Measurements from ENCODE around the gene RPTOR.
A peak's percentile ranks its signal among the peaks of the same experiment; 100 is the strongest.

RPTOR gene

DNA sequence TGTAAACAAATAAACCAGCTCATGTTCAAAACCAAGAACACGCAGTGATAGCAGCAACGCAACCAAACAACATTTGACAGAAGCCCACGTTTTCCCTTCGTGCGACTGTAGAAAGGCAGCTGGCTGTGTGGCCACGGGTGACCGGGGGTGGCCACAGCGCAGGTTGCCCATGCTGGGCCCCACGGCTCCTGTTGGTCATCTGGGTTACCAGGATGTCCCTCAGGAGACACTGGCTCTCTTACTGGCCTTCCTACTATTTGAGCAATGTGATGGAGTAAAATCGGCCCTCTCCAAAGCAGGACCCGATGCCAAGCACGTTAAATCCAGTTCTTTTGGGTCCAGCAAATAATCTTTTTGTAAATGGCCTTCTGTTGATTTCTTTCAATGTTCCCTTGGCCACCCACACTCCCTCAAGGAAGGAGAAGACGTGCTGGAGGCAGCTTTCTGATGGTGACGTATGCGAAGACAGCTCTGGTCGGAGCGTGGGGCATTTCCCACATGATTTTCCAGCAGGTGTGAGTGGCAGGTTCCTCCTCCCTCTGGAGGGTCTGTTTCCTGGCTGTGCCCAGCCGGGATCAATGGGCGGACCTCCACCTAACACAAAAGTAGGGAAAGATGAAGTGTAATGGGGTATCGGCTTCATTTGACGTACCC, 303.9 kb downstream of the RPTOR start:
- no peak for DNase-seq (ENCODE audit: low spot score)

DNA sequence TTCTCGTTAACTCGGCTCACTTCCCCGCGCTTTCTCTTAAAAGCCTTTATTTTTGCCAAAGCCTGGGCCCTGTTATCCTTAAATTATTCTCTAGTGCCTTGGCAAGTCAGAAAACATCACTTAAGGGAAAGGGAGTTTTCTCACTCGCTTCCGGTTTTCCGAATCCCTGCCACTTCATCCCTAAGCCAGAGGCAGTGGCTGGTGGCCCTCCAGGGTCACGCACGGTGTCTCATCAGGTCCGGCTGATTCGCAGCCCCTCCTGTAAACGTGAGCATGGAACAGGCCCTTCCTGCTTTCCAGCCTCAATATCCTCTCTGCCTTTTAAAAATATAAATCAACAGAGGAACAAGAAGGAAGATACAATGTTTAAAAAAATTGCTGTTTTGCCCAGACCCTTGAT, 304.5 kb downstream of the RPTOR start:
- no peak for DNase-seq (ENCODE audit: low spot score)

GRCh38 chr17:80850109-80850508, 305.5 kb downstream of the RPTOR start:
- no peak for DNase-seq (ENCODE audit: low spot score)

DNA sequence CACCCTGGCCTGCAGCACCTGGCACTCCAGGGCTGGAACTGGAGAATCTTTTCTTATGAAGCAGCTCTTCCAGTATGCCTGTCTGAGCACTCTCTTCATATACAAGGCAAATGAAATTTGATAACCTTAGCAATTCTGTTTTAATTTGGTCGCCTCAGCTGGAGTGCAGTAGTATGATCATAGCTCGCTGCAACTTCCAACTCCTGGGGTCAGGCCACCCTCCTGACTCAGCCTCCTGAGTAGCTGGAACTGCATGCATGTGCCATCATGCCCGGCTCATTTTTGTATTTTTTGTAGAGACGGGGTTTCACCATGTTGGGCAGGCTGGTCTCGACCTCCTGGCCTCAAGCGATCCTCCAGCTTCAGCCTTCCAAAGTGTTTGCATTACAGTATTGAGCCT, 306.2 kb downstream of the RPTOR start:
- DNase-seq (ENCODE audit: low spot score): no peak

- no peak for DNase-seq (ENCODE audit: low spot score)
These were observed 306.8 kb downstream of the RPTOR start for GRCh38 chr17:80851277-80851925.

DNA sequence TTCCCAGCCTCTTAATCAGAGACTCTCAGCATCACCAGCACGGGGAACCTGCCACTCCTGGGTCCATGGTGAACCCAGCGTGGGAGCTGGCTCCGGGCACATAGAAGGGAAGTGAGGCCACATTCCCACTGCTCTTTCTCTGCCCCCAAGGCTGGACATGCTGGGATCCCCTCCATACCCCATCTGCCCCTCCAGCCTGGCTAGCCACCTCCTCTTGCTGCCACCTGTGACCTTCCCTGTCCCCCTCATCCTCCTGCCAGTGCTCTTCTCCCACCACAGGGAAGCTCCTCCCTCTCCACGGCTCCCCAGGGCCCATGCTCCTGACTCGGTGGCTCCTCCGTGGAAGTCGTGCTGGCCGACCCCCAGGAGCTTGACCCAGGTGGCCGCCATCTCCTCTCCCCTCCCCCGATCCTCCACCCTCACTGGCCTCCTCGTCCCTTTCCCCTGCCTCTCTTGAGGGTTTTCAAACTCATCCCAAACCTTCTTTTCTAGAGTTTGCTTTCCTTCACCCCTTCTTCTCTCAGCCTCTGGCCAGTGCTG, 307.9 kb downstream of the RPTOR start:
- DNase-seq (ENCODE audit: low spot score): no peak

DNA sequence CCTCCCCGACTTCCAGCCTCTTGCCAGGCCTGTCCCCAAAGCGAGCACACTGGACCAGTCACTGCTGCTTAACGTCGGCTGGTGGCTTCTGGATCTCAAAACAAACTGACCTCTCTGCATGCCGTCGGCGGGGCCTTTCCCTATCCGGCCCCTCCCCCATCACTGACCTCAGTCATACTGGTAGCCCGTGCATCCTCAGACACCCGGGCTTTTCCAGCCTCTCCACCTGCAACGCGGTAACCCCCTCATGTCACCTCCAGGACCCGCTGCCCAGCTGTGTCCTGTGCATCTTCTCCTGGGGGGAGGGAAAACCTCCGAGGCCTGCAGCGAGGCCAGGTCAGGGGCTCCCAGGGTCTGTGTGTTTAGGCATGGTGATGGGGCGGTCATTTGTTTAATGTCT, 308.4 kb downstream of the RPTOR start:
- no peak for DNase-seq (ENCODE audit: low spot score)

GRCh38 chr17:80854220-80854619, 309.6 kb downstream of the RPTOR start:
- no peak for DNase-seq (ENCODE audit: low spot score)

DNA sequence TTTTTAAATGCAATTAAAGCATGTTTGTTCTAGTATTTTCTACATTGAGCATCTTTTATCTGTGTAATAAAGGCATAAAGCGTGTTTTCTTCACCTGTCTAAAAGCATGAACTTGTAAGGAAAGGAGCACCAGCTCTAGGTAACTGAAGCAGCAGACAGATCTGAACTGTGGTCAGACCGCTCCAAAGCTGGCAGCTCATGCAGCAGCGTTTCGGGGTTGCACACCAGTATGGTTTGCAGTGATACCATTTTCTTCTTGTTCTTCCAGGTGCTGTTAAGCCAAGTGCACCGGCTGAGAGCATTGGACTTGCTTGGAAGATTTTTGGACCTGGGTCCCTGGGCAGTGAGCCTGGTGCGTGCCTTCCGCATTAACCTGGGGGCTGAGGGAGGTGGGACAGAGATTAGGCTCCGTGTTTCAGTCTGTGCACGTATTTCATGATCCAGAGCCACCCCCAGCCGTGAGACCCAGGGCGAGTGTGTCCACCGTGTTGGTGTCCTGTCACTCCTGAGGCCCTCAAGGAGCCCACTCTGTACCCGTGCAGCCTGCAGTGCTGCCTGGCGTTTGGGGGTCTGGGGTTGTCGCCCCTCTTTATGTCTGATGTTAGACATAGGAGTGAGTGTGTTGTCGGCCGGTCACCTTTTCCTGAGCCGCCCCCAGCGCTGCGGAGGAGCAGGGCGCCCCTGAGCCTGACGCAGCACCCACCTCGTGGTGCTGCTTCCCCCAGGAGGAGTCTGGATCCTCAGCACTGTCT, 310.7 kb downstream of the RPTOR start:
- no peak for DNase-seq (ENCODE audit: low spot score)

DNA sequence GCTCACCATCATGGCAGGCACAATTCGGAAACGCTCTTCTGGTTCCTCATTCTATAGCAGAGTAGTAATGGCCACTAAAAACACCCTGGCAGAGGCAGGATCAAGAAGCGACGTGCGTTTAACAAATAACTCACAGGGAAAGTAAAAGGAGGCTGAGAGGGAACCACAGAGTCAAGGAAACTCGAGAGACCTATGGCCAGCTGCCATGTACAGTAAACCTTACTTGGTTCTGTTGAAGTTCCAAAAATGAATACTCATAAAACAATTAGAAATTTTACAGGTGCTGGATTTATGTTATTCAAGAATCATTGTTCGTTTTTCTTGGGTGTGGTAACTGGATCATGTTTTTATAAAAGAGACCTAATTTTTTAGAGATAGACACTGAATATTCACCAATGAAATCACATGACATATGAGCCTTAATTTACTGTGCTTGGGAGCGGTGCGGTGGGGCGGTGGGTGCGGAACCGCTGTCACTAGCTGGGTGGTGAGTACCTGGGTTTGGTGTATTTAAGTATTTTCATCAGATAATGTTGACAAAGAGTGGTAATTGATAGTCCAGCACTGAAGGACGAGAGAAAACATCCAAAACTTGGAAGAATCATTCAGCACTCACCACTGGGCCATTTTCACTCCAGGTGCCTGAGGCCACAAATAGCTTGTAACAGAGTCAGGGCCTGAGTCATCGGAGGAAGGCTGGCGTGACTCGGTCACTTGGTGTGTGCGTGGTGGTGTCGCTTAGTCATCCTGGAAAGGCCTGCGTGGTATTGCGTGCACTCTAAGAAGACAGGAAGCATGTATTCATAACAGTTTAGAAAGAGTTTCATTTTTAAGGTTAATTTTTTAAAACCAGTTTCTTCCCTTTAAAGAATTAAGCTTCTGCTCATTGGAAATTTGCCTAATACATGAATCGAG, 311.6 kb downstream of the RPTOR start:
- DNase-seq (ENCODE audit: low spot score): peak; percentile 83

DNA sequence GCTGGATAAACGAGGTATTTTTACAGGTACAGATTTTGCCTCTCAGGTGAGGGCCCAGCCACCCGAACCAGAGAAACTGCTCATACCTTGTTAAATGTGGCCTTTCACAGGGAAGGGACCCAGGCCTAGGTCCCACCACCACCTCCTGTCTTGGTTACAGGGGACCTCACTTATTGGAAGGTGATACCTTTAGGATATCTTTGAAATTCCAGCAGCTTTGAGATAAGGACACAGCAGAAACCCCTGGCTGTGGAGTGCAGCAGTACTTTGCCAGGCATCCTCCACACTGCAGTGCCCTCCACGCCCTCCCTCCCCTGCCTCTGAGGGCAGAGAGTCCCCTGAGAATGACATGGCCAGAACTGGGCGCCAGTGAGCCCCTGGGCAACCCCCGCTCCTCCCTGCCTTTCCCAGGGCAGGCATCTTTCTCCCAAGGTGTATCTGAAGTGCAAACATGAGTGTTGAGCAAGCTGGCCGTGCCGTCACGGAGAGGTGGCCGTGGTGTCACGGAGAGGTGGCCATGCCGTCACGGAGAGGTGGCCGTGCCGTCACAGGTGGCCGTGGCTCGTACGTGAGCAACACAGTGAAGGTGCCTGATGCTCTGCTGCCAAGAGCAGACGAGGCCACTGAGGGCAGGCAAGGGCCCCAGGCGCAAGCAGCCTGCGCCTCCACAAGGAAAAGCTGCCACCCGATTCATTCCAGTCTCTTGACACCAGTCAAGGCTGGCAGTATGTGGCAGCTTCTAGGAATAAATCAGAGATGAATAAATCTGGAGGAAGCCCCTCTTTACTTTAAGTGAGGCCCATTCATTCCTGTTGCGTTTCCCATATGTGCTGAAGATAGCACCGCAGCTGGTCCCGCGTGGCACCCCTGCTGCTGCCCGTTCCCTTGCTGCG, 312.5 kb downstream of the RPTOR start:
- no peak for DNase-seq (ENCODE audit: low spot score)

- DNase-seq (ENCODE audit: low spot score): no peak
These were observed 313.1 kb downstream of the RPTOR start for GRCh38 chr17:80857756-80858171.

DNA sequence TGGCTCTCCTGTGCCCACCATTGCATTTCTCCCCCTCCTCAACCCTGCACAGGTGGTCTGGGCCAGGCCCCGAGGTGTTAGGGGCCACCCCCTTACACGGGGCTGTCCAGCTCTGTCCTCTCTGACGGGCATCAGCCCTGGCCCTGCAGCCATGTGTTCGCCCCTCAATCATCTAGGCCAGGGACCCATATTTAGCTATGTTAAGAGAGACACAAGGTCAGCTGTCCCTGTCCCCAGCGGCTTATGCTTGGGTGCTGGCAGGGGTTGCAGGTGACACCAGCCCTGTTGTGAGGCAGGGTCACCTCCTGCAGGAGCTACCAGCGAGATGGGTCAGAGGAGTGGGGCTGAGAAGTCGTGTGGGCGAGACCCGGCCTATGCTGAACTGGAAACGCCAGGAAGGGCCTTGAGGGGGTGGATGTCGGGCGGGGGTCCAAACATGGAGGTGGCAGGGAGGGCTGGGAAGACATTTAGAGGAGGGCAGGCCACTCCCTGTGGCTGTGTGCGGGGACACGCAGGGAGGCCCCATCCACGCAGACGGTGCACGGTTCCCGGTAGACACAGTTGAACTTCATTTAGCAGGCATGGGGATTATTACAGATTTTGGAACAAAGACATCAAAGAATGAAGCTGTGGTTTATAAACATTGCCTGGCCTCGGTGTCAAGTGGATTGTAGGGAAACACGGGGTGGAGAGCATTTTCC, 313.8 kb downstream of the RPTOR start:
- DNase-seq (ENCODE audit: low spot score): no peak

DNA sequence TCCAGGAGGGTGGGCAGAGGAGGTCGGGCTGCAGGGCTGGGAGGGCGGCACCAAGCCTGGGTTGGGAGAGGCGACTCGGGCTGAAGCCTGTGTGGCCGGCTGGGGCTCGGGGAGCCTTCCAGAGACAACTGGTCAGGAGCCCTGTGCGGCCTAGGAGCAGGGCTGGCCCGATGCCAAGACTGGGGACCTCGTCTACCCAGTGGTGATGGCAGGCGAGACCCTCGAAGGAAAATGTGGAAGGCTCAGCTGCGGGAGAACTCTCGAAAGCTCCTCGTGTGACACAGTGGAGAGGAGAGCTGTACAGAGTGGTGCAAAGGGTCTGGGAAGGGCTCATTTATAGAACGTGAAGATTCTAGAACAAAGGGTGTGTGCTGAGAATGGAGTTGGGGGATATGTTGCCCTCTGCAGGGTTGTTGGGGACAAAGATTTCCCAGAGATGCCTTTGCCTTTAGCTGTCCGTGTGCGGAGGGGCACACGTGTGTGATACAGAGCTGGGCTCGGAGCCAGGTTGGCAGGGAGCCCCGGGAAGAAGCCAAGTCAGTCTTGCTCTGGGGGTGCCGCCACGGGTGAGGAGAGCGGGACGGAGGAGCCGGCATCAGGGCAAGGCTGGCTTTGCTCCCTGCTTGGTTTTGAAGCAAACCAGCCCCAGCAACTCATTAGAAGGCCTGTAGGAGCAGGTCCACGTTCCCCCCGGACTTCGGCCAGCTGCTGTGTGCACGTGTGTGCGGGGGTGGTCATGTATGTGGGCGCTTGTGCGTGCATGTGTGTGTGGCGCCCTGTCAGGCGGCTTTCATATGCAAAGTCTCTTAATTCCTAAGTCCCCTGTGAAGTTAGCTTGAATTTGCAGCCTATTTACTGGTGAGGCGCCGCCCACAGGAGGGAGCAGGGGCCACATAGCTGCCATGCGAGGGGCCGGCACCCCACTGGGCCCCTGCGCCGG, 314.6 kb downstream of the RPTOR start:
- no peak for DNase-seq (ENCODE audit: low spot score)

DNA sequence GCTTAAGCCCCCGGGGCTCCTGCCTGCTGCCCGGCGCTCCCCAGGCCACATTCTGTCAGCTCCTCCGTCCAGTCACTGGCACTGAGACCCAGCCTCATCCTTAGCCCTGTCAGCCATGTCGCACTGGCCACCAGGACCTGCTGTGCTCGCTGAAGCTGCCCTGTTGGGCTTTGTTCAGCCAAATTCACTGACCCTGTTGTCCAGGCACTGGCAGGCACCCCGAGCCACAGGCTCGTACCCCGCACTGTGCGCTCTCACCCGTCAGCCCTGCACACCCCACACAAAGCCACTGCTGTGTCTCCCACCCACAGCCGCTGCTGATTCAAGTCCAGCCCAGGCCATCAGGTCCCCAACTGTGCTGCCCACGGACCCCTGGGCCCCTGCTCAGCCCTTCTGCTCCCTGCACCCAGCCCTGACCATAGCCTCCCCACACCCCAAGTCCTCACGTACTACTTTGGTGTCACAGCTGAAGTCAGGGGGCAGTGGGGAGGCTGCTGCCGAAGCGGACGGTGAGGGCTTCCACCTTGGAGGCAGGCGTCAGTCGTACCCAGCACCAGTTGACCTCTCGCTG, 315.5 kb downstream of the RPTOR start:
- no peak for DNase-seq (ENCODE audit: low spot score)

DNA sequence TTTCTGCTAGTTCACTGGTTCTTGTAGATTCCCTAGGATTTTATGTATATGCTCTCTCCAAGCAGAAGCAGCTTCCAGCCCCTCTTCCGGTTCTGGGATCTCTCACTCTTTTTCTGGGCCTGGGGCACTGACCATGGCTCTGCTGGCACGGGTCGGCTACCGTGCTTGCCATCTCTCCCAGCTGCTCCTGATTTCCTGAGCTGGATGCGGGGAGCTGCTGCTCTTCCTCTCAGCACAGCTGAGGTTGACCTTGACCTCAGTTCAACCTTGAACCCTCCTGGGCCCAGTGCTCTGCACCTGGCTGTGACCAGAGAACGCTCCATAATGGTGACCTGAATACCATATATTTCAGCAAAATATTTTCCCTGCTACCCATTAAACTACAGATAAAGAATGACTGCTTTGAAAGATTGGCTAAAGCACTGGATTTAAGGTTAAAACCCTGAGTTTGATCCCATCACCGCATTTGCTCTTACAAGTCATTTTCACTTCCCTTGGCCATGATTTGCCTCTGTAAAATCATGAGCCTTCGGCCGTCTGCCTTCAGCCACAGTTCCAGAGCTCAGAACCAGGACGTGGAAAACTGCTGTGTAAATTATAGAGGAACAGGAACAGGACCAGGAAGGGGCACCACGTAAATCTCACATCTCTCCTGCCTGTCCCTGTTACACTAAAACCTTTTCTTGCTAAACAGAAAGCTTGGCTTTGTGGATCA, 316.2 kb downstream of the RPTOR start:
- no peak for DNase-seq (ENCODE audit: low spot score)

- DNase-seq (ENCODE audit: low spot score): no peak
These were observed 316.8 kb downstream of the RPTOR start for GRCh38 chr17:80861418-80861815.

- DNase-seq (ENCODE audit: low spot score): no peak
These were observed 317.3 kb downstream of the RPTOR start for GRCh38 chr17:80861892-80862291.

Data from COLO829 (cell line).